GM21390 (cell line): ENCODE measurements around the gene SOX1.

Experiments
- ATAC-seq: cut with Tn5 transposase; IDR thresholded peaks from one replicate; pipeline ENCODE4 v1.9.1; 2021; ENCODE audit not compliant: unreplicated experiment

SOX1 gene

GRCh38 chr13:112071723-112072533 is 5.0 kb downstream of the SOX1 start:
- no peak for ATAC-seq

- no peak for ATAC-seq
These were observed 5.7 kb downstream of the SOX1 start for GRCh38 chr13:112072534-112073244.

- no peak for ATAC-seq
These were observed 6.5 kb downstream of the SOX1 start for GRCh38 chr13:112073245-112074138.

- no peak for ATAC-seq
These were observed 7.4 kb downstream of the SOX1 start for GRCh38 chr13:112074139-112074865.

DNA sequence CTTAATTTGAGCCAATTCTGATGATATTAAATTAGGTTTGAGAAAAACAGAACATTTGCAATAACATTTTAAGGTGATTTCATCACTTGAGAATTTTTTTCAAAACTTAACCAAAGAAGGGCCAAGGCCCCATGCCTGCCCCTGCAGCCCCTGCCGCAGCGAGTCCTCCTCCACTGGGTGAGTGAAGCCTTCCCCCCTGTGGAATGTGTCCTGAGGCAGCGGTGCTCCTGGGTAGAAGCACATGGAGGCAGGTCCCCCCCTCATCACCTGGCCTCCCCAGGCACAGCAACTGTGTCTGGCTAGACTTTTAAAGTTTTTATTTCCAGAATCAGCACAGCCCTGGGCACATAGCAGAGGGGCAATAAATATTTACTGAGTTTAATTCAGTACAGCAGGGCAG is 10.8 kb downstream of the SOX1 start:
- ATAC-seq, result no peak

- no peak for ATAC-seq
These were observed 11.3 kb downstream of the SOX1 start for GRCh38 chr13:112078216-112078615.

DNA sequence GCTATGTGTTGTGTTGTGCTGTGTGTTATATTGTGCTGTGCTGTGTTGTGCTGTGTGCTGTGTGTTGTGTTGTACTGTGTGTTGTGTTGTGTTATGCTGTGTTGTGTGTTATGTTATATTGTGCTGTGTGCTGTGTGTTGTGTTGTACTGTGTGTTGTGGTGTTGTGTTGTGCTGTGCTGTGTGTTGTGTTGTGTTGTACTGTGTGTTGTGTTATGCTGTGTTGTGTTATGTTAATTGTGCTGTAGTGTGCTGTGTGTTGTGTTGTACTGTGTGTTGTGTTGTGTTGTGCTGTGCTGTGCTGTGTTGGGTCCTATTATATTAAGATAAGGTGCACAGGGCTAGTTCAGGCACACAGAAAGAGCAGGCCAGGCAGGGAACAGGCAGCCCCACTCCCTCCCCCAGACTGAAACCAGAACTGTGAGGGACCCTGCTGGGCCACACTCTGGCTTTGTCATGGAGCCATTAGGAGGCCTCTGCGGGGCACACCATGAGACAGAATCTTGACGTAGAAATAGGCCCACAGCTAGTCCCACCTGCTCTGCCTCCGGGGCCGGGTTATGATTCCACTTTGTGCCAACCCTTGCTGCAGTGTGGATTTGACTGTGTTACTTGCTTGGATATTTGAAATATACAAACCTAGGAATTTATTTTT is 12.1 kb downstream of the SOX1 start:
- no peak for ATAC-seq

GRCh38 chr13:112079696-112080095 is 12.7 kb downstream of the SOX1 start:
- no peak for ATAC-seq

DNA sequence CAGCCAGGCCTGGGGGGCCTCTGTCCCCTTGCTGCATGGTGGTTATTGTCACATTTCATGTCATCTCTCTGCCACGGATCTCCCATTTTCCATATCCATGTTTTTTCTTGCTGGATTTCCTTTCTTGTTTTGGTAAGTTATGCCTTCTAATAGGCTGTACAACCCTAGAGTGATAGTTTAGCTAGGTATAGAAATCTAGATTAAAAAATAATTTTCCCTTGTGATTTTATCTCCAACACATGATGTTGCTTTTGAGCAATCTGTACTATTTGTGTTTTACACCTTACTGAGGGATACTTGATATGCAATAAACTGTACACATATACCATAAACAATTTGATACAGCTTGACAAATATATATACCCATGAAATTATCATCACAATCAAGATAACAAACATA is 17.0 kb downstream of the SOX1 start:
- ATAC-seq, result no peak

DNA sequence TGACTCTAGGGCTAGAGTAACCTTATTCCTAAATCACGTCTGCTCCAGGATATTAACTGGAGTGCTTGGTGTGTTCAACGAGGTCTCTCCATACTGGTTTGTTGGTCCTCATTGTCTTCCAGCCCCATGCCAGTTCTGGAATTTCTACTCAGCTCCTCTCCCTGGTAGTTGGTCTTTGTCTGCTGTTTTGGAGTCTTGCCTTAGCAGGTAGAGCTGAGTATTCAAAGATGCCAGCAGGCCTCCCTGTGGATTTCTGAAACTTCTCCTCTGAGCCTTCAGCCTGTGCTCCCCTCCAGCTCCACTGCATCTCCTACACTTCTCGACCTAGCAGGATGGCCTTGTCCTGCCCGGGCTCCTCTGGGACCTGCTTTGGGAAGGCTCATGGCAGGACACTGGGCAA is 25.5 kb downstream of the SOX1 start:
- no peak for ATAC-seq

GRCh38 chr13:112095354-112095753 is 28.4 kb downstream of the SOX1 start:
- ATAC-seq, result no peak

- ATAC-seq, result no peak
These were observed 30.0 kb downstream of the SOX1 start for GRCh38 chr13:112096959-112097358.

GRCh38 chr13:112097770-112098169 is 30.8 kb downstream of the SOX1 start:
- ATAC-seq, result no peak

- no peak for ATAC-seq
These were observed 31.8 kb downstream of the SOX1 start for GRCh38 chr13:112098699-112099098.

DNA sequence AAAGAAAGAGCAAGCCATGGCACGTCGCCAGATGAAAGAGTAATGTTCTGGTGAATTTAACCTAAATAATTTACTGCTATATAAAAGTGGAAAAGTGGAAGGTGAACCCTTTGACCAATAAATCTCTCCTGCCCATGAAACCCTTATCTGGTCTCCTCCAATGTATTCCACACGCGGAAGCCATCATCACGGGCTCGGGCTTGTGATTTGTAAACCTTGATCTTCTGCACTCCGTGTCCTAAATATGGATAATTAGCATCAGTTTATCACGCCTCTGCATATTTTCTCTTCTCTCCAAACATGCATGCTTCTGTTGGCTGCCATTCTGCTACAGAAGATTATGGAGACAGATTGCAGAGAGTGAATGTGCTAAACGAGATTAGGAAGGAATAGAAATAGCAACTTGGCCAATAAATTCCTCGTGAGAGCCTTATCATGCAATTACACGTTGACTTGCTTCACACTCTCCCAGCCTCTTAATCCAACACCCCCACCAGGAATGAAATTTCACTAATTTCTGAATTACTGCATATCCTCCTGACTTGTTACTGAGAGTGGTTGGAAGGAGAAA is 34.5 kb downstream of the SOX1 start:
- ATAC-seq, result no peak

GRCh38 chr13:112102243-112102642 is 35.3 kb downstream of the SOX1 start:
- ATAC-seq, result no peak

DNA sequence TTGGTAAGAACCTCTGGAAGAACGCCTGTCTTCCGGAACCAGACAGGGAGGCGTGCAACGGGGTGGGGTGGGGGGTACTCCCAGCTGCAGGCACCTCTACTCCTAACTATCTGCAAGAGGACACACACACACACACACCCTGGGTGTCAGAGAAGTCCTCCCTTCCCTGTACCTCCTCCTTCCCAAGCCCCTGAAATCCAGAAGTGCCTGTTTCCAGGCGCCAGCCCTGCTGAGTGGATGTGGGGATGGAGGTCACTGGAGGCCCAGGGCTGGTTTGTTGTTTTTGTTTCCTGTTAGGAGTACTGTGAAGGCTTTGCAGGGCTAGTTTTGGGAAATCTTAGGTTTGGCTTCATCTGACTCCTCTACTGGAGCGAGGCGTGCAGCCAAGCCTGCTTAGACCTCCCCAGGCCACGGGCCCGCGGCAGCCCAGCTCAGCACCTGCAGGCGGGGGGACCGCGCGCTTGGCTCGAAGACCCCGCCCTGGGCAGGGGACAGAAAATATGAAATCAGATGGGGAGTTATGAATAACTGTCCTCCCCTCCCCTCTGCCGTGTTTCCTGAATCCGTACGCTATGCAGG is 36.4 kb downstream of the SOX1 start:
- no peak for ATAC-seq

GRCh38 chr13:112103961-112104880 is 37.3 kb downstream of the SOX1 start:
- no peak for ATAC-seq

- no peak for ATAC-seq
These were observed 37.9 kb downstream of the SOX1 start for GRCh38 chr13:112104881-112105234.
